Endometrial microvascular endothelial cells (primary cell): ENCODE measurements around the gene VPS9D1. TPM values are rescaled to one million over a fixed set of nuclear protein-coding genes. Genes with fewer than 3 reads are reported as not detected.

Experiments used
- in situ Hi-C: cut with HindIII; loops from 2 replicates; pipeline ENCODE4 v1.10.0; 2017; ENCODE audit warnings: low sequenced_read_pairs, low pct_unique_long_range_greater_than_20kb; ENCODE audit errors: inconsistent ontology term
- total RNA-seq: library from RNA; depleted of rRNA; stranded (reverse); fragments of >200 nt; gene quantifications from one replicate; pipeline ENCODE4 v1.2.3, GENCODE V29; 2015; ENCODE audit errors: inconsistent ontology term

The VPS9D1 gene
- 3.4 TPM for total RNA-seq

- in situ Hi-C loops: no loop called here
These were observed at the start of gene VPS9D1, which contains the start of gene ZNF276 for GRCh38 chr16:89720813-89721545. Gene VPS9D1 (minus strand): TSS chr16:89720898. CDS start chr16:89720861, 37 bp downstream. Gene ZNF276 (plus strand): TSS chr16:89721537. CDS start chr16:89721641, 104 bp downstream.

- in situ Hi-C loops: no loop called here
These were observed 49.7 kb upstream of the VPS9D1 start for GRCh38 chr16:89770367-89770766.

DNA sequence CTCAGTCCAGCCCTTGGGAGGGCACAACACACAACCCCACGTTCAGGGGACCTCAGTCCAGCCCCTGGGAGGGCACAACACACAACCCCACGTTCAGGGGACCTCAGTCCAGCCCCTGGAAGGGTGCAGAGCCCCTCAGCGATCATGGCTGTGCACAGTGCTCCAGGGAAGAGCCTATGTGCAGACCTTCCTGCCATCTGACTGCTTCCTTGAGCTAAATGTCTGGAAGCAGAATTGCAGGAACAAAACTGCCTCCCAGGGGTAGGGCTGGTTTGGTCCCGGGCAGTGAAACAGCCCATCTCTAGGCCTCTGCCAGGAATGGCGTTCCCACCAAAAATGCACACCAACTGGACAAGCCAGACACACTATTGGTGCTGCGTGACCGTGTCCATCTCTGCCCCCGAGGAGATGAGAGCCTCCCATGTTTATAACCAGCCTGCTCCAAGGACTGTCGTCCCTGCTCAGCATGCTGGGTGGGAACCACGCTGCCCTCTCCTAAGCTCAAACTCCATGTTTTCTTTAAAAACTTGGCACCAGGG, 44.7 kb upstream of the VPS9D1 start:
- in situ Hi-C loops: no loop called here

DNA sequence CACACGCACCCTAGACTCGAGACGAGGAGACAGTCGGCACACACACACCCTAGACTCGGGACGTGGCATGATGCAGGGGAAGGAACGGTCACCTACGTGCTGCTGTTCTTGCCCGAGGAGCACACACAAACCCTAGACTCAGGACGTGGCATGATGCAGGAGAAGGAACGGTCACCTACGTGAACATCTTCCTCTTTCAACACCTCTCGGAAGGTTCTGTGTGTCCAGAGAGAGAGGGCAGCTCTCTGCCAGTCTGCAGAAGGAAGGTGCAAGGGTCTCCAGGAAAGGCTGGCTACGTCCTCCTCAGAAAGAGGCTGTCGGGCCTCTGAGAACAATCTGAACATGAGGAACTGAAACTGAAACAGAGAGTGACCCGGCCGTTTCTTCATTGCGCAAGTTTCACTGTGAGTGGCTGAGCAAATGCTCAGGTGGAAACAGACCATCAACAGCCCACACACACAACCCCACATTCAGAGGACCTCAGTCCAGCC, 44.1 kb upstream of the VPS9D1 start:
- in situ Hi-C loops: no loop called here

DNA sequence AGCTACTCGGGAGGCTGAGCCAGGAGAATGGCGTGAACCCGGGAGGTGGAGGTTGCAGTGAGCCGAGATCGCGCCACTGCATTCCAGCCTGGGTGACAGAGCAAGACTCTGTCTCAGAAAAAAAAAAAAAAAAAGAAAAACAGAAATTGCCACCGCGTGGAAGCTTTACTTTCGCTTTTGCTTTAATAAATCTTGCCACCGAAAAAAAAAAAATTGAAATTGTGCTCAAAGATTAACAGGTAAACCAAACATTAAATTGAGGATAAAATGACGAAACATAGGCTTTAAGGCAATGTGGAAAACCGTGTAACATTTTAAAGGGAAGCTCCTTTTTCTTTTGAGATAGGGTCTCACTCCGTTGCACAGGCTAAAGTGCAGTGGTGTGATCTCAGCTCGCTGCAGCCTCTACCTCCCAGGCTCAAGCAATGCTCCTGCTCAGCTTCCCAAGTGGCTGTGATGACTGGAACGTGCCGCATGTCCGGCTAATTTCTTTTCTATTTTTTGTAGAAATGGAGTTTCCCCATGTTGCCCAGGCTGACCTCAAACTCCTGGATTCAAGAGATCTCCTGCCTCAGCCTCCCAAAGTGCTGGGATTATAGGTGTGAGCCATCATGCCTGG, 40.7 kb upstream of the VPS9D1 start:
- in situ Hi-C loops: no loop called here

DNA sequence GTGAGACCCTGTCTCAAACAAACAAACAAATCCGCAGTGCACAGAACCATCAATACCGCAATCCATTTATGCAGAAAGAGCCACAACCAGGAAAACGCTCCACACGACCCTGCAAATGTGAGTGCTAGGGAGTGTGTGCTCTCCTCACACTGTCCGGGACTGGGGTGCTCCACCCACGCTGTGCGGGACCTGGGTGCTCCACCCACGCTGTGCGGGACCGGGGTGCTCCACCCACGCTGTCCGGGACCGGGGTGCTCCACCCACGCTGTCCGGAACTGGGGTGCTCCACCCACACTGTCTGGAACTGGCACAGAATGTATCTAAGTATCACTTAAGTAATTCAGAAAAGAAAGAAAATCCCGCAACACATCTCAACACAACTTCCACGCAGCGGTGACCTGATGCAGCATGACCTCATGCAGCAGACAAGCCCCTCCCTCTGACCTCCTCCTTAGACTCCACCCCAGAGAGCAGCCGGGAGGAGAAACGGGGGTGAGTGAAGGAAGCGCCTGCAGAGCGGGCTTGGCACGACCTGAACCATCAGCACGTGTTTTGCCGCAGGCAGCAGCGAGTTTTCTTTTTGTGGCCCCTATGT, 39.1 kb upstream of the VPS9D1 start:
- in situ Hi-C loops: no loop called here

DNA sequence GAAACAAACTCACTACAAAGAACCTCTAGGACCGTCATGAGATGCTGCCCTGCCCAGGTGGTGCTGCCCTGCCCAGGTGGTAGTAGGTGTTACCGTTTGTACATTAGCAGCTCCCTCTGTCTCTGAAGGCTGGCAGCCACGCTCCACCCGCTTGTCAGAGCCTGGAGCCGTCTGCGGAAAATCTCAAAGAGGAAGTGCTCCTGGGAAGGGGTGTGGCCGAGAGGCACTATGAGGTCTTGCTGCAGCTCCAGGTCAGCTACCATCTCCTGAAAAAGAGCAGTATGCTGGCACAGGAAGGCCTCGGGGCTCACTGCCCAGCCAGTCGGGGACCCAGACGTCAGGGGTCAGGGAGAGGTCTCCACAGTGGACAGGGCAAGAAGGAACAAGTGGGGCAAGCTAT, 28.9 kb upstream of the VPS9D1 start:
- in situ Hi-C loops: no loop called here

GRCh38 chr16:89748921-89749320, 28.2 kb upstream of the VPS9D1 start:
- in situ Hi-C loops: no loop called here

GRCh38 chr16:89748076-89748475, 27.4 kb upstream of the VPS9D1 start:
- in situ Hi-C loops: no loop called here

- in situ Hi-C loops: no loop called here
These were observed 25.3 kb upstream of the VPS9D1 start for GRCh38 chr16:89746043-89746442.

- in situ Hi-C loops: no loop called here
These were observed 24.1 kb upstream of the VPS9D1 start for GRCh38 chr16:89744813-89745212.

GRCh38 chr16:89742948-89743347, 22.2 kb upstream of the VPS9D1 start:
- in situ Hi-C loops: no loop called here

- in situ Hi-C loops: no loop called here
These were observed 20.8 kb upstream of the VPS9D1 start for GRCh38 chr16:89741342-89742014.

DNA sequence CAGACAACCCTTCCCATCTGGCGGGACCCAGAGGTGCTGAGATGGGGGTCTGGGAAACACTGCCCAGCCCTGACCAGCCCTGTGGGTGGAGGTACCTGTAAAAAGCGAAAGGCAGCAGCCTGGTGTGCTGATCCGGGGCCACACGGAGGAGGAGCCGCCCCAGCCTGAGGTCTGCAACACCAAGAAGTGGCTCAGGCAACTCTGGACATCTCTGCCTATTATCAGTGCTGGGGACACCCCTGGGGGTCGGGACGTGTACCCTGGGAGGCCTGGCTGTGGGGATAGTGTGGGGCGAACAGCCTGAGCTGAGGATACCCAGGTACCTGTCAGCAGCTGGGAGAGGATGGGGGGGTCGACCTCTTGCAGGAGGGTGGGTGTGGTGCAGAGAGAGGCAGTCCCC, 18.7 kb upstream of the VPS9D1 start:
- in situ Hi-C loops: no loop called here

GRCh38 chr16:89738538-89739317, 18.0 kb upstream of the VPS9D1 start:
- in situ Hi-C loops: no loop called here

- in situ Hi-C loops: no loop called here
These were observed 17.3 kb upstream of the VPS9D1 start for GRCh38 chr16:89738072-89738377.

DNA sequence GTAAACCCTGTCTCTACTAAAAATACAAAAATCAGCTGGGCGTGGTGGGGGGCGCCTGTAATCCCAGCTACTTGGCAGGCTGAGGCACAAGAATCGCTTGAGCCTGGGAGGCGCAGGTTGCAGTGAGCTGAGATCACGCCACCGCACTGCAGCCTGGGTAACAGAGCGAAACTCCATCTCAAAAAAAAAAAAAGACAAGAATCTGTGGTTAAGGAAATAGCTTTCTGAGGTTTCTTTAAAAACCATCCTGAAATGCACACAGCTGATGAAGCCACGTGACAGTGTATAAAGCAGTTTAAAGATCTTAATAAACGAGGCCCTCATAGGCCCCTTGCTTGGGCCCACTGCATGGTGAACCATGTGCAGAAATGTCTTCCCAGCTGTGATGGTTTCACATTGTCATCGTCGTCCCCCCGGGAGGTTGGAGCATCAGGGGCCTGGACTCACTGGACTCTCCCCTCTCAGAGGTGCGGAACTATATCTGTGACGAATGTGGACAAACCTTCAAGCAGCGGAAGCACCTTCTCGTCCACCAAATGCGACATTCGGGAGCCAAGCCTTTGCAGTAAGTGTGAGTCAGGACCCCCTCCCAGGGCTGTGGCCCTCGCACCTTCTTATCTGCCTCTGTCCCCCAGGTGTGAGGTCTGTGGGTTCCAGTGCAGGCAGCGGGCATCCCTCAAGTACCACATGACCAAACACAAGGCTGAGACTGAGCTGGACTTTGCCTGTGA, 16.8 kb upstream of the VPS9D1 start:
- in situ Hi-C loops: no loop called here

GRCh38 chr16:89736554-89736953, 15.9 kb upstream of the VPS9D1 start:
- in situ Hi-C loops: no loop called here
